Glutamatergic neuron (in vitro differentiated cells): Measurements from ENCODE around the gene TMEM132A. TPM values are rescaled to one million over a fixed set of nuclear protein-coding genes. Genes with fewer than 3 reads are reported as not detected.

Experiments used
- DNase-seq: peaks from one replicate; pipeline ENCODE4 v3.0.0; 2022
- H3K27ac Mint-ChIP-seq: one replicate; pipeline ENCODE4 v1.8.0; 2020; ENCODE audit warnings: mild to moderate bottlenecking, mixed read lengths, inconsistent platforms; ENCODE audit not compliant: unreplicated experiment
- H3K27me3 Mint-ChIP-seq: one replicate; pipeline ENCODE4 v1.8.0; 2020; ENCODE audit warnings: mild to moderate bottlenecking, moderate library complexity, mixed read lengths, inconsistent platforms; ENCODE audit not compliant: unreplicated experiment
- H3K36me3 Mint-ChIP-seq: one replicate; pipeline ENCODE4 v1.8.0; 2020; ENCODE audit warnings: mild to moderate bottlenecking, mixed read lengths, inconsistent platforms; ENCODE audit not compliant: unreplicated experiment
- H3K4me1 Mint-ChIP-seq: one replicate; pipeline ENCODE4 v1.8.0; 2020; ENCODE audit warnings: mild to moderate bottlenecking, low read depth, mixed read lengths, inconsistent platforms; ENCODE audit not compliant: unreplicated experiment
- H3K4me3 Mint-ChIP-seq: one replicate; pipeline ENCODE4 v1.8.0; 2020; ENCODE audit warnings: mild to moderate bottlenecking, mixed read lengths, inconsistent platforms; ENCODE audit not compliant: unreplicated experiment
- H3K9me3 Mint-ChIP-seq: one replicate; pipeline ENCODE4 v1.8.0; 2020; ENCODE audit warnings: mild to moderate bottlenecking, moderate library complexity, mixed read lengths, inconsistent platforms; ENCODE audit not compliant: unreplicated experiment
- total RNA-seq: library from RNA; stranded (reverse); fragmentation: NEBNext Ultra II Directional; extraction: Animal tissue kit (Norgen Biotek cat#: 25700); gene quantifications from one replicate; pipeline ENCODE4 v1.2.1, GENCODE V29; 2021; ENCODE audit not compliant: unreplicated experiment
- TF ChIP-seq, protein P1 (sequence below): fragments of 200-600 bp; sonication (generic); IDR thresholded peaks from one replicate; pipeline ENCODE4 v1.5.0; 2021; ENCODE audit not compliant: partially characterized antibody, unreplicated experiment

Gene TMEM132A
- total RNA-seq, 1 donor from 2014 or later = 664 TPM

- Mint-ChIP-seq H3K27ac (no peak overlapping the region), H3K4me3 (no peak overlapping the region), H3K36me3 (no peaks in the 10 kb centered on the region), H3K9me3 (peaks cover 6% of the 10 kb centered on the region), H3K27me3 (peaks cover 14% of the 10 kb centered on the region), H3K4me1 (peaks cover under 1% of the 10 kb centered on the region)
- TF ChIP-seq, protein P1, sequence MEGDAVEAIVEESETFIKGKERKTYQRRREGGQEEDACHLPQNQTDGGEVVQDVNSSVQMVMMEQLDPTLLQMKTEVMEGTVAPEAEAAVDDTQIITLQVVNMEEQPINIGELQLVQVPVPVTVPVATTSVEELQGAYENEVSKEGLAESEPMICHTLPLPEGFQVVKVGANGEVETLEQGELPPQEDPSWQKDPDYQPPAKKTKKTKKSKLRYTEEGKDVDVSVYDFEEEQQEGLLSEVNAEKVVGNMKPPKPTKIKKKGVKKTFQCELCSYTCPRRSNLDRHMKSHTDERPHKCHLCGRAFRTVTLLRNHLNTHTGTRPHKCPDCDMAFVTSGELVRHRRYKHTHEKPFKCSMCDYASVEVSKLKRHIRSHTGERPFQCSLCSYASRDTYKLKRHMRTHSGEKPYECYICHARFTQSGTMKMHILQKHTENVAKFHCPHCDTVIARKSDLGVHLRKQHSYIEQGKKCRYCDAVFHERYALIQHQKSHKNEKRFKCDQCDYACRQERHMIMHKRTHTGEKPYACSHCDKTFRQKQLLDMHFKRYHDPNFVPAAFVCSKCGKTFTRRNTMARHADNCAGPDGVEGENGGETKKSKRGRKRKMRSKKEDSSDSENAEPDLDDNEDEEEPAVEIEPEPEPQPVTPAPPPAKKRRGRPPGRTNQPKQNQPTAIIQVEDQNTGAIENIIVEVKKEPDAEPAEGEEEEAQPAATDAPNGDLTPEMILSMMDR = no peak
- no peak for DNase-seq
Observed at GRCh38 chr11:60953781-60954180, 29.5 kb downstream of the TMEM132A start.

DNA sequence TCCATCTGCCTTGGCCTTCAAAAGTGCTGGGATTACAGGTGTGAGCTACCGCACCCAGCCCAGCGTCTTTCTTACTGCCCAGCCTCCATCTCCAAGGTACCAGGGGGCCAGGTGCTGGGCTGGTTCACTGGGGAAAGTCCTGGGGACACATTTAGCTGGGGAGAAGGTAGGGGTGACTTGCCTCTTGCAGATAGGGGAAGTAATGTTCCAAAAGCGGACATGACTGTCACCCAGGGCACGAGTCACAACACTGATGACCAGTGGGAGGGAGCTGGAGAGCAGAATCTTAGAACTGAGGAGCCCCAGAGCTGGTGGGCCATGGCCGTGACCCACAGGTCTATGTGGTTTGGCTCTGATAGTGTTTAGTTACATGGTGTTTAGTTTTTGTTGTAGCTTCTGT, 30.2 kb downstream of the TMEM132A start:
- H3K9me3 Mint-ChIP-seq = peaks cover 5% of the 10 kb centered on the region
- TF ChIP-seq, protein P1 = no peak
- no peaks in the 10 kb centered on the region for H3K36me3 Mint-ChIP-seq
- H3K27me3 Mint-ChIP-seq = peaks cover 14% of the 10 kb centered on the region
- H3K27ac Mint-ChIP-seq = no peak overlapping the region
- no peak overlapping the region for H3K4me3 Mint-ChIP-seq
- peaks cover 4% of the 10 kb centered on the region for H3K4me1 Mint-ChIP-seq
- DNase-seq = no peak

DNA sequence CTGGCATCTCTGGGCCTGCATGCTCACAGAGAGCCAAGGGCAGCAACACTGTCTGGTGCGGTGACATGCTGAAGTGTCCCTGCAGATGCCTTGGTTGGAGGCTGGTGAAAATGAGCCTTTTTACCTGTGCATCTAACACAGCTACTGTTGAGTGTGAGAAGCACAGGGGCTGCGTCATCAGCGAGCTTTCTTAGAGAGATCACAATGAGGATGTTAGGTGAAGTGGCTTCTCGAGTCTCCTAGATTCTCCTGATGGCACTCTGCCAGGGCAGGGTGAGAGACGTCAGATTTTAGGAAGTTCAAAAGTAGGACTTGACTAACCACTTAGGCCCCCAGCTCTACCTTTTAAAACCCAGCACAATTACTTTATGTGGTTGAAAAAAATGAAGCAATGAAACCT, 31.3 kb downstream of the TMEM132A start:
- no peak overlapping the region for H3K27ac Mint-ChIP-seq
- H3K9me3 Mint-ChIP-seq = peaks cover 5% of the 10 kb centered on the region
- H3K36me3 Mint-ChIP-seq = no peaks in the 10 kb centered on the region
- peaks cover 11% of the 10 kb centered on the region for H3K27me3 Mint-ChIP-seq
- H3K4me3 Mint-ChIP-seq = no peak overlapping the region
- DNase-seq = no peak
- TF ChIP-seq, protein P1 = no peak
- peaks cover 9% of the 10 kb centered on the region for H3K4me1 Mint-ChIP-seq

- H3K9me3 Mint-ChIP-seq = peaks cover 5% of the 10 kb centered on the region
- H3K27ac Mint-ChIP-seq = no peak overlapping the region
- H3K36me3 Mint-ChIP-seq = no peaks in the 10 kb centered on the region
- peaks cover 9% of the 10 kb centered on the region for H3K4me1 Mint-ChIP-seq
- H3K4me3 Mint-ChIP-seq = peak overlapping the region; percentile 38
- TF ChIP-seq, protein P1 = no peak
- peaks cover 11% of the 10 kb centered on the region for H3K27me3 Mint-ChIP-seq
- DNase-seq = no peak
Observed at GRCh38 chr11:60957188-60957587, 32.9 kb downstream of the TMEM132A start.

GRCh38 chr11:60959431-60959830, 35.2 kb downstream of the TMEM132A start:
- no peak for DNase-seq
- TF ChIP-seq, protein P1 = no peak
- Mint-ChIP-seq H3K9me3 (peaks cover 2% of the 10 kb centered on the region), H3K27ac (no peak overlapping the region), H3K4me3 (no peak overlapping the region), H3K27me3 (peaks cover 2% of the 10 kb centered on the region), H3K36me3 (no peaks in the 10 kb centered on the region), H3K4me1 (peaks cover 9% of the 10 kb centered on the region)
